HG03103 (cell line): ENCODE data around the gene KDM7A.
"Not testable (repeated sequence)": the region's sequence is repeated elsewhere in the genome, so short reads cannot be mapped to it uniquely, and the experiment has no call there.

Experiments
- ATAC-seq: cut with Tn5 transposase; IDR thresholded peaks from one replicate; pipeline ENCODE4 v1.9.1; 2021; ENCODE audit warnings: low read depth; ENCODE audit not compliant: unreplicated experiment

KDM7A gene

GRCh38 chr7:140176811-140177702 lies at the start of gene KDM7A:
Gene KDM7A (minus strand): TSS chr7:140176983. CDS start chr7:140176937, 46 bp downstream.
- peak; percentile 59 for ATAC-seq

GRCh38 chr7:140225562-140226249 lies 48.9 kb upstream of the KDM7A start:
- ATAC-seq = no peak

GRCh38 chr7:140223515-140224221 lies 46.9 kb upstream of the KDM7A start:
- ATAC-seq = no peak

GRCh38 chr7:140222814-140223213 lies 46.0 kb upstream of the KDM7A start:
- ATAC-seq = peak; percentile 77

- ATAC-seq = no peak
Observed at GRCh38 chr7:140219672-140220524, 43.1 kb upstream of the KDM7A start.

GRCh38 chr7:140218656-140219055 lies 41.9 kb upstream of the KDM7A start:
- ATAC-seq = no peak

- no peak for ATAC-seq
Observed at GRCh38 chr7:140217750-140218501, 41.1 kb upstream of the KDM7A start.

- ATAC-seq = no peak
Observed at GRCh38 chr7:140215281-140215680, 38.5 kb upstream of the KDM7A start.

GRCh38 chr7:140214075-140214684 lies 37.4 kb upstream of the KDM7A start:
- ATAC-seq = no peak

GRCh38 chr7:140213684-140214074 lies 36.9 kb upstream of the KDM7A start:
- no peak for ATAC-seq

- ATAC-seq = peak; percentile 56
Observed at GRCh38 chr7:140212100-140212881, 35.5 kb upstream of the KDM7A start.

GRCh38 chr7:140211698-140212097 lies 34.9 kb upstream of the KDM7A start:
- no peak for ATAC-seq

- peak; percentile 79 for ATAC-seq
Observed at GRCh38 chr7:140209866-140210609, 33.3 kb upstream of the KDM7A start.

- ATAC-seq = no peak
Observed at GRCh38 chr7:140206616-140207389, 30.0 kb upstream of the KDM7A start.

- ATAC-seq = no peak
Observed at GRCh38 chr7:140205600-140205999, 28.8 kb upstream of the KDM7A start.

GRCh38 chr7:140203556-140203955 lies 26.8 kb upstream of the KDM7A start:
- ATAC-seq = no peak

GRCh38 chr7:140202942-140203341 lies 26.2 kb upstream of the KDM7A start:
- not testable (repeated sequence) for ATAC-seq
